H1 (cell line): ENCODE results near the gene ABLIM1. TPM values are rescaled to one million over a fixed set of nuclear protein-coding genes. Genes with fewer than 3 reads are reported as not detected.

Source experiments
- CTCF ChIA-PET: fragments of 300-600 bp; sonication (Branson Sonifier 250); formaldehyde crosslinking; loops from one replicate; lab custom pipeline; 2021; ENCODE audit not compliant: partially characterized antibody; lab: Charles Lee
- POLR2A ChIA-PET: fragments of 300-600 bp; sonication (Branson Sonifier 250); formaldehyde crosslinking; loops from one replicate; lab custom pipeline; 2021; ENCODE audit warnings: inconsistent platforms; ENCODE audit not compliant: partially characterized antibody; lab: Charles Lee
- DNase-seq, 2 experiments: peaks; one replicate each; pipeline versions ENCODE4 v3.0.0 to v3.0.0-alpha.2; 2010 to 2022; ENCODE audit warnings: low spot score in 2 of 2, low read depth in 1 of 2, mixed read lengths in 1 of 2
- FAIRE-seq: peaks from 2 replicates; lab custom pipeline; 2011; peaks lifted over from hg19 to GRCh38; lab: Jason Lieb, UNC
- H2AFZ ChIP-seq: 2 replicates; pipeline ENCODE4 v1.8.1; 2012; ENCODE audit warnings: low read length, inconsistent platforms
- H2AK5ac ChIP-seq: 2 replicates; pipeline ENCODE4 v1.6.1; 2013; ENCODE audit warnings: low read depth, low read length
- H2BK120ac ChIP-seq: replicated peaks from 2 replicates; pipeline ENCODE3; 2013; ENCODE audit warnings: low read depth, low read length, inconsistent platforms
- H2BK12ac ChIP-seq: 2 replicates; pipeline ENCODE4 v1.6.1; 2013; ENCODE audit warnings: low read depth, low read length
- H2BK15ac ChIP-seq: 2 replicates; pipeline ENCODE4 v1.6.1; 2013; ENCODE audit warnings: low read length
- H2BK20ac ChIP-seq: 2 replicates; pipeline ENCODE4 v1.6.1; 2013; ENCODE audit warnings: low read length
- H2BK5ac ChIP-seq: 2 replicates; pipeline ENCODE4 v1.6.1; 2013; ENCODE audit warnings: low read depth, low read length
- H3K14ac ChIP-seq: 2 replicates; pipeline ENCODE4 v1.6.1; 2013; ENCODE audit warnings: inconsistent platforms; ENCODE audit not compliant: insufficient read length
- H3K18ac ChIP-seq: 2 replicates; pipeline ENCODE4 v1.6.1; 2013; ENCODE audit warnings: low read length; ENCODE audit errors: extremely low read depth
- H3K23ac ChIP-seq: 2 replicates; pipeline ENCODE4 v1.6.1; 2013; ENCODE audit warnings: inconsistent platforms; ENCODE audit not compliant: insufficient read length
- H3K23me2 ChIP-seq: 2 replicates; pipeline ENCODE4 v1.6.1; 2013; ENCODE audit warnings: low read depth, low read length
- H3K27ac ChIP-seq: 2 replicates; pipeline ENCODE4 v1.6.1; 2011; ENCODE audit warnings: low read depth, low read length, inconsistent platforms
- H3K27me3 ChIP-seq, 4 experiments: replicated peaks in 1 of 4; 1 replicate in 1 of 4; 2 replicates in 3 of 4; pipeline versions ENCODE4 v1.6.1 to v1.8.1; 2011 to 2013; ENCODE audit warnings: low read length in 3 of 4, mild to moderate bottlenecking in 3 of 4, inconsistent platforms in 2 of 4, mixed read lengths in 2 of 4, moderate library complexity in 1 of 4; ENCODE audit not compliant: control insufficient read depth in 3 of 4, insufficient read depth in 3 of 4; ENCODE audit errors: extremely low read depth in 1 of 4
- H3K36me3 ChIP-seq, 4 experiments: 2 replicates each; pipeline versions ENCODE4 v1.6.1 to v1.8.1; 2011 to 2013; ENCODE audit warnings: mild to moderate bottlenecking in 4 of 4, low read length in 3 of 4, moderate library complexity in 2 of 4, control low read depth in 1 of 4, inconsistent platforms in 1 of 4; ENCODE audit not compliant: insufficient read depth in 4 of 4, control insufficient read depth in 2 of 4
- H3K4ac ChIP-seq: replicated peaks from 2 replicates; pipeline ENCODE3; 2013; ENCODE audit warnings: low read length, low read depth, mixed read lengths, inconsistent platforms; ENCODE audit not compliant: insufficient read length
- H3K4me1 ChIP-seq, 4 experiments: replicated peaks in 1 of 4; 1 replicate in 1 of 4; 2 replicates in 3 of 4; pipeline versions ENCODE4 v1.6.1 to v1.8.1; 2011 to 2013; ENCODE audit warnings: low read length in 3 of 4, inconsistent platforms in 2 of 4, mixed read lengths in 1 of 4; ENCODE audit not compliant: insufficient read depth in 4 of 4, control insufficient read depth in 3 of 4
- H3K4me2 ChIP-seq, 2 experiments: 2 replicates each; pipeline versions ENCODE4 v1.6.1 to v1.8.1; 2011 to 2013; ENCODE audit warnings: low read depth in 2 of 2, low read length in 2 of 2, control low read depth in 1 of 2, inconsistent platforms in 1 of 2, mild to moderate bottlenecking in 1 of 2; ENCODE audit not compliant: insufficient read depth in 1 of 2
- H3K4me3 ChIP-seq, 4 experiments: fragments of 200-600, 300-600 bp in 1 of 4; sonication (generic), shearing (Covaris generic), sonication (Bioruptor Twin) in 1 of 4; 2 replicates each; pipeline versions ENCODE4 v1.5.1 to v1.8.1; 2011 to 2016; ENCODE audit warnings: low read length in 4 of 4, low read depth in 3 of 4, control low read depth in 2 of 4, inconsistent platforms in 2 of 4, mild to moderate bottlenecking in 2 of 4, mixed read lengths in 1 of 4, moderate library complexity in 1 of 4; ENCODE audit not compliant: insufficient read depth in 2 of 4; ENCODE audit errors: extremely low read depth in 1 of 4
- H3K56ac ChIP-seq: replicated peaks from 2 replicates; pipeline ENCODE3; 2013; ENCODE audit warnings: low read depth, mild to moderate bottlenecking, mixed read lengths, low read length, inconsistent platforms; ENCODE audit not compliant: insufficient read length
- H3K79me1 ChIP-seq: 2 replicates; pipeline ENCODE4 v1.6.1; 2013; ENCODE audit warnings: low read depth, low read length, control low read depth
- H3K79me2 ChIP-seq, 2 experiments: 2 replicates each; pipeline versions ENCODE4 v1.6.1 to v1.8.1; 2012 to 2013; ENCODE audit warnings: low read length in 2 of 2, mild to moderate bottlenecking in 2 of 2, inconsistent platforms in 1 of 2; ENCODE audit not compliant: insufficient read depth in 2 of 2, control insufficient read depth in 1 of 2
- H3K9ac ChIP-seq, 4 experiments: replicated peaks in 1 of 4; 1 replicate in 1 of 4; 2 replicates in 3 of 4; pipeline versions ENCODE4 v1.6.1 to v1.8.1; 2011 to 2013; ENCODE audit warnings: low read depth in 3 of 4, low read length in 3 of 4, control low read depth in 2 of 4, mild to moderate bottlenecking in 2 of 4, moderate library complexity in 2 of 4, inconsistent platforms in 1 of 4; ENCODE audit errors: extremely low read depth in 1 of 4
- H3K9me3 ChIP-seq, 2 experiments: 2 replicates each; pipeline versions ENCODE4 v1.6.1 to v1.8.1; 2012 to 2013; ENCODE audit warnings: mild to moderate bottlenecking in 2 of 2, moderate library complexity in 2 of 2, control low read depth in 1 of 2, inconsistent platforms in 1 of 2, low read depth in 1 of 2, low read length in 1 of 2, mixed read lengths in 1 of 2; ENCODE audit not compliant: insufficient read depth in 2 of 2
- H4K20me1 ChIP-seq, 2 experiments: replicated peaks in 1 of 2; 2 replicates each; pipeline versions ENCODE3 to v1.8.1; 2011 to 2013; ENCODE audit warnings: inconsistent platforms in 2 of 2, low read length in 2 of 2, mild to moderate bottlenecking in 1 of 2; ENCODE audit not compliant: insufficient read depth in 2 of 2, control insufficient read depth in 1 of 2
- H4K5ac ChIP-seq: 2 replicates; pipeline ENCODE4 v1.6.1; 2013; ENCODE audit warnings: low read length, low read depth, mixed read lengths, inconsistent platforms; ENCODE audit not compliant: insufficient read length
- H4K8ac ChIP-seq: 2 replicates; pipeline ENCODE4 v1.8.0; 2013; ENCODE audit warnings: mild to moderate bottlenecking, moderate library complexity, low read length, inconsistent platforms; ENCODE audit not compliant: insufficient read depth; ENCODE audit errors: extremely low read depth
- H4K91ac ChIP-seq: replicated peaks from 2 replicates; pipeline ENCODE3; 2013; ENCODE audit warnings: low read length, mixed read lengths, inconsistent platforms; ENCODE audit not compliant: insufficient read length
- ASH2L ChIP-seq: fragments of 200-600, 300-600 bp; sonication (generic); IDR thresholded peaks from one replicate; pipeline ENCODE4 v1.7.1; 2017; ENCODE audit warnings: low read length
- ATF3 ChIP-seq: IDR thresholded peaks from 2 replicates; pipeline ENCODE4 v1.6.1; 2011; ENCODE audit warnings: low read depth, mild to moderate bottlenecking, low read length; ENCODE audit not compliant: insufficient read depth
- CTBP2 ChIP-seq: IDR thresholded peaks from 2 replicates; pipeline ENCODE4 v1.7.0; 2011; ENCODE audit warnings: borderline replicate concordance, mild to moderate bottlenecking, moderate library complexity, mixed read lengths, low read length; ENCODE audit not compliant: insufficient read depth, insufficient read length
- CTCF ChIP-seq, 3 experiments: IDR thresholded peaks; 1 replicate in 2 of 3; 2 replicates in 1 of 3; pipeline versions ENCODE4 v1.5.1 to v1.6.1; 2011; ENCODE audit warnings: low read length in 3 of 3, mild to moderate bottlenecking in 3 of 3, inconsistent platforms in 2 of 3, low read depth in 1 of 3, moderate library complexity in 1 of 3; ENCODE audit not compliant: insufficient read depth in 1 of 3; ENCODE audit errors: control extremely low read depth in 1 of 3
- E2F6 ChIP-seq: IDR thresholded peaks from 2 replicates; pipeline ENCODE4 v1.6.1; 2012; ENCODE audit warnings: inconsistent platforms
- HDAC2 ChIP-seq, 2 experiments: fragments of 300-600 bp in 1 of 2; sonication (generic) in 1 of 2; IDR thresholded peaks; 2 replicates each; pipeline ENCODE4 v1.6.1; 2011 to 2012; ENCODE audit warnings: low read depth in 2 of 2, low read length in 2 of 2, mild to moderate bottlenecking in 2 of 2, moderate library complexity in 2 of 2, borderline replicate concordance in 1 of 2, inconsistent platforms in 1 of 2
- POLR2A ChIP-seq, 2 experiments: IDR thresholded peaks; 1 replicate in 1 of 2; 2 replicates in 1 of 2; pipeline ENCODE4 v1.6.1; 2011; ENCODE audit warnings: low read depth in 2 of 2, low read length in 2 of 2, mild to moderate bottlenecking in 2 of 2; ENCODE audit errors: control extremely low read depth in 1 of 2
- POLR2AphosphoS5 ChIP-seq: IDR thresholded peaks from 2 replicates; pipeline ENCODE4 v1.6.1; 2011; ENCODE audit warnings: low read depth, low read length
- SRF ChIP-seq: IDR thresholded peaks from 2 replicates; pipeline ENCODE4 v1.6.1; 2011; ENCODE audit warnings: mild to moderate bottlenecking, low read depth, low read length, moderate library complexity
- SUZ12 ChIP-seq: fragments of 200-600 bp; sonication (generic); IDR thresholded peaks from 2 replicates; pipeline ENCODE4 v1.6.1; 2012; ENCODE audit warnings: mild to moderate bottlenecking, inconsistent platforms, low read length, moderate library complexity, mixed read lengths
- TEAD4 ChIP-seq: IDR thresholded peaks from 2 replicates; pipeline ENCODE4 v1.6.1; 2012; ENCODE audit warnings: low read depth, low read length, inconsistent platforms, mixed read lengths
- WGBS, 2 experiments: shearing (Covaris generic) in 1 of 2; methylation state at CpG; one replicate each; pipeline versions ENCODE4 v1.1.6 to v1.1.7; 2013 to 2015; ENCODE audit warnings: low lambda C conversion rate in 2 of 2, mixed read lengths in 2 of 2, inconsistent platforms in 1 of 2, low coverage in 1 of 2, missing lambda C conversion rate in 1 of 2; ENCODE audit not compliant: insufficient replicate concordance in 2 of 2, insufficient coverage in 1 of 2, insufficient read length in 1 of 2; ENCODE audit errors: extremely low coverage in 1 of 2, missing lambda C conversion rate in 1 of 2; 5-methylcytosine and 5-hydroxymethylcytosine counted together
- polyA plus RNA-seq, 7 experiments: library from polyadenylated mRNA; depleted of rRNA in 3 of 7; stranded (reverse) in 5 of 7; unstranded in 2 of 7; fragments of >200 nt in 5 of 7; fragments of 200-250 nt in 2 of 7; gene quantifications; 1 replicate in 5 of 7; 2 replicates in 1 of 7; 4 replicates in 1 of 7; pipeline versions ENCODE4 v1.2.1 to v1.2.3, GENCODE V29; 2011 to 2013; ENCODE audit warnings: missing spikeins in 2 of 7, mixed read lengths in 2 of 7
- total RNA-seq: library from RNA; stranded (reverse); fragmentation: NEBNext Ultra II Directional; extraction: Animal tissue kit (Norgen Biotek cat#: 25700); gene quantifications from 2 replicates; pipeline ENCODE4 v1.2.1, GENCODE V29; 2021

ABLIM1 gene
- total and polyA plus RNA-seq, 2 of the 8 experiments (the other 6 are each of a cell fraction or from before 2014, with no cell fraction given) = 51.2 to 51.7 TPM

- H3K36me3 ChIP-seq = no peaks in the 10 kb centered on the region
- no peaks in the 10 kb centered on the region for H3K23me2 ChIP-seq
- H3K79me1 ChIP-seq = no peaks in the 10 kb centered on the region
- no peak overlapping the region for H4K8ac ChIP-seq
- no peaks in the 10 kb centered on the region for H3K79me2 ChIP-seq
- ChIA-PET POLR2A (no interaction called here), CTCF (no interaction called here)
- FAIRE-seq = no peak
- no peaks in the 10 kb centered on the region for H4K20me1 ChIP-seq
- no peak overlapping the region for H3K4me2 ChIP-seq
- H3K4me1 ChIP-seq = no peaks in the 10 kb centered on the region; a peak in 1 of 7 replicates
- no peak overlapping the region for H2AFZ ChIP-seq
- H4K91ac ChIP-seq = no peak overlapping the region
- H3K27me3 ChIP-seq = no peaks in the 10 kb centered on the region
- no peak overlapping the region for H2BK120ac ChIP-seq
- no peak overlapping the region for H2BK5ac ChIP-seq
- no peak overlapping the region for H2BK20ac ChIP-seq
- DNase-seq = no peak
- no peak overlapping the region for H3K4ac ChIP-seq
- no peak overlapping the region for H3K56ac ChIP-seq
- no peak overlapping the region for H3K4me3 ChIP-seq
- no peak overlapping the region for H2AK5ac ChIP-seq
- WGBS, 2 experiments = 67% methylated on average over 5 of the region's 5 CpGs; no CpG with 5 or more reads in 1 of the 2 experiments
- H4K5ac ChIP-seq = no peak overlapping the region
- no peak overlapping the region for H2BK12ac ChIP-seq
- H3K9ac ChIP-seq = no peak overlapping the region
- H2BK15ac ChIP-seq = no peak overlapping the region
- H3K23ac ChIP-seq = no peak overlapping the region
- H3K9me3 ChIP-seq = no peaks in the 10 kb centered on the region
- H3K18ac ChIP-seq = no peak overlapping the region
- H3K14ac ChIP-seq = no peak overlapping the region
- no peak overlapping the region for H3K27ac ChIP-seq
- no peak for TF ChIP-seq SUZ12
- no peak for TF ChIP-seq POLR2A (IDR thresholded peaks at IDR 0.05; ENCODE audit: control extremely low read depth in 1 of 2, low read depth in 2 of 2, low read length in 2 of 2)
- no peak for TF ChIP-seq E2F6
- no peak for TF ChIP-seq ATF3
- TF ChIP-seq CTCF (IDR thresholded peaks at IDR 0.05; ENCODE audit: control extremely low read depth in 1 of 3, insufficient read depth in 1 of 3, low read depth in 1 of 3, low read length in 3 of 3) = no peak
- TF ChIP-seq SRF = no peak
- no peak for TF ChIP-seq ASH2L
- TF ChIP-seq HDAC2 (IDR thresholded peaks at IDR 0.05; ENCODE audit: borderline replicate concordance in 1 of 2, low read depth in 2 of 2, low read length in 2 of 2) = no peak
- TF ChIP-seq TEAD4 = no peak
- no peak for TF ChIP-seq POLR2AphosphoS5
- no peak for TF ChIP-seq CTBP2
Observed at GRCh38 chr10:114684822-114685209, 26.7 kb upstream of the ABLIM1 start.
